Stomach (tissue), 4 donors: ENCODE measurements around the gene ELMOD3.

Experiments
- EP300 ChIP-seq: sonication (generic); formaldehyde crosslinking; IDR thresholded peaks from one replicate; pipeline ENCODE4 v1.6.1; 2017; ENCODE audit warnings: antibody characterized with exemption
- POLR2A ChIP-seq, 4 donors: fragments of 450-650 bp; IDR thresholded peaks; one replicate each; pipeline ENCODE4 v1.6.1; 2016; ENCODE audit warnings: antibody characterized with exemption in 4 of 4, control low read depth in 2 of 4, mild to moderate bottlenecking in 1 of 4, moderate library complexity in 1 of 4
- POLR2AphosphoS5 ChIP-seq, 3 donors: sonication (generic); formaldehyde crosslinking; IDR thresholded peaks; one replicate each; pipeline ENCODE4 v1.6.1; 2016; ENCODE audit warnings: antibody characterized with exemption in 3 of 3
- TF ChIP-seq, protein P1 (sequence below), 7 experiments: fragments of 450-650 bp in 4 of 7; fragments of 200-600 bp in 3 of 7; sonication (generic) in 3 of 7; IDR thresholded peaks; one replicate each; pipeline ENCODE4 v1.5.1; 2016 to 2019; ENCODE audit warnings: antibody characterized with exemption in 7 of 7, control low read depth in 2 of 7, mild to moderate bottlenecking in 1 of 7

DNA sequence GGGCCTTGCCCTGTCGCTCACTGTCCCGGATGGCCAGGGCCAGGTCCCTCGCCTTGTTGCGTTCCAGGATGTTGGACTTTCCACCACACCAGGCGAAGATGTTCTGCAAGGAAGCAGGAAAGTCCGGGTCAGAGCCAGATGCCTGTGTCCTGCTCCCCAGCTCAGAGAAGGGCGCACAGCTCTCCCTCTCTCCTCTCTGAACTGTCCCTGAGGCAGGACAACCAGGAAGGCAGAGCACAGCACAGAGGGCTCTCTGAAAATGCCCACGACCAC is 44.5 kb downstream of the ELMOD3 start:
- no peak for TF ChIP-seq POLR2A (IDR thresholded peaks at IDR 0.05)
- TF ChIP-seq, protein P1, sequence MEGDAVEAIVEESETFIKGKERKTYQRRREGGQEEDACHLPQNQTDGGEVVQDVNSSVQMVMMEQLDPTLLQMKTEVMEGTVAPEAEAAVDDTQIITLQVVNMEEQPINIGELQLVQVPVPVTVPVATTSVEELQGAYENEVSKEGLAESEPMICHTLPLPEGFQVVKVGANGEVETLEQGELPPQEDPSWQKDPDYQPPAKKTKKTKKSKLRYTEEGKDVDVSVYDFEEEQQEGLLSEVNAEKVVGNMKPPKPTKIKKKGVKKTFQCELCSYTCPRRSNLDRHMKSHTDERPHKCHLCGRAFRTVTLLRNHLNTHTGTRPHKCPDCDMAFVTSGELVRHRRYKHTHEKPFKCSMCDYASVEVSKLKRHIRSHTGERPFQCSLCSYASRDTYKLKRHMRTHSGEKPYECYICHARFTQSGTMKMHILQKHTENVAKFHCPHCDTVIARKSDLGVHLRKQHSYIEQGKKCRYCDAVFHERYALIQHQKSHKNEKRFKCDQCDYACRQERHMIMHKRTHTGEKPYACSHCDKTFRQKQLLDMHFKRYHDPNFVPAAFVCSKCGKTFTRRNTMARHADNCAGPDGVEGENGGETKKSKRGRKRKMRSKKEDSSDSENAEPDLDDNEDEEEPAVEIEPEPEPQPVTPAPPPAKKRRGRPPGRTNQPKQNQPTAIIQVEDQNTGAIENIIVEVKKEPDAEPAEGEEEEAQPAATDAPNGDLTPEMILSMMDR (IDR thresholded peaks at IDR 0.05) = no peak
- TF ChIP-seq EP300 = no peak
- TF ChIP-seq POLR2AphosphoS5 (IDR thresholded peaks at IDR 0.05) = no peak
